Measurements from ENCODE around the gene DDB1.

The DDB1 gene

GRCh38 chr11:61336171-61336935 is 3.4 kb upstream of the DDB1 start:
- peak; percentile 45 for DNase-seq (ENCODE audit: low read depth, low spot score)

DNA sequence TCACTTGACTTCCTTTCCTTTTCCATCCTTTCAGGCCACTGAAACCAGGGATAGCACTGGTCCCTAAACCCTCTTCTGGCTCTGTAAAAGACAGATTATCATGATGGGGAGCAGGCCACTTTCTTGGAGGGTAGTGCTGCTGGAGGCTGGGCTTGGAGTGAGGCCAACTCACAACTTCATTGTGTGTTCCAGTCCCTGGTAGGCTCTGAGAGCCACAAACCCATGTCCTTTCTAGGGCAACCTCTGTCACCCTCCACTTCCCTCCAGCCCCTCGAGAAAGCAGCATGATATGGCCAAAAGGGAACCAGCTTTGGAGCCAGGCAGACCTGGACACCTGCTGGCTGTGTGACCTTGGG is 2.4 kb upstream of the DDB1 start:
- no peak for DNase-seq (ENCODE audit: low read depth, low spot score)

GRCh38 chr11:61334434-61335354 is 1.8 kb upstream of the DDB1 start:
- DNase-seq (ENCODE audit: low read depth, low spot score): no peak

GRCh38 chr11:61333550-61334433 is 887 bp upstream of the DDB1 start:
- no peak for DNase-seq (ENCODE audit: low read depth, low spot score)

GRCh38 chr11:61332281-61332796 is 566 bp downstream of the DDB1 start:
- no peak for DNase-seq (ENCODE audit: low read depth, low spot score)

GRCh38 chr11:61331651-61332050 is 1.3 kb downstream of the DDB1 start:
- DNase-seq (ENCODE audit: low read depth, low spot score): no peak

- no peak for DNase-seq (ENCODE audit: low read depth, low spot score)
Observed at GRCh38 chr11:61329871-61330270, 3.0 kb downstream of the DDB1 start.

DNA sequence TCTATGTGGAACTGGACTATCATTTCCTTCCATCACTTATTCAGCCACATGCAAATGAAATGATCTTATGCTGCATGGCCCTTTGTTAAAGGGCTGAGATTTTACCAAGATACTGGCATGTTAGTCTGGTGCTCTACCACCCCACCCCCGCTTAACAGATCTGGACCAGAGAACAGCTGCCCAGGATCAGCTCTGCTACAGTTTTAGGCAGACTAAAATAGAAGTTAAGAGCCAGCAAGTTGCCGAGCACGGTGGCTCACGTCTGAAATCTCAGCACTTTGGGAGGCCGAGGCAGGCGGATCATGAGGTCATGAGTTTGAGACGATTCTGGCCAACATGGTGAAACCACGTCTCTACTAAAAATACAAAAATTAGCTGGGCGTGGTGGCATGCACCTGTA is 4.6 kb downstream of the DDB1 start:
- DNase-seq (ENCODE audit: low read depth, low spot score): no peak

GRCh38 chr11:61327669-61328071 is 5.2 kb downstream of the DDB1 start:
- no peak for DNase-seq (ENCODE audit: low read depth, low spot score)

DNA sequence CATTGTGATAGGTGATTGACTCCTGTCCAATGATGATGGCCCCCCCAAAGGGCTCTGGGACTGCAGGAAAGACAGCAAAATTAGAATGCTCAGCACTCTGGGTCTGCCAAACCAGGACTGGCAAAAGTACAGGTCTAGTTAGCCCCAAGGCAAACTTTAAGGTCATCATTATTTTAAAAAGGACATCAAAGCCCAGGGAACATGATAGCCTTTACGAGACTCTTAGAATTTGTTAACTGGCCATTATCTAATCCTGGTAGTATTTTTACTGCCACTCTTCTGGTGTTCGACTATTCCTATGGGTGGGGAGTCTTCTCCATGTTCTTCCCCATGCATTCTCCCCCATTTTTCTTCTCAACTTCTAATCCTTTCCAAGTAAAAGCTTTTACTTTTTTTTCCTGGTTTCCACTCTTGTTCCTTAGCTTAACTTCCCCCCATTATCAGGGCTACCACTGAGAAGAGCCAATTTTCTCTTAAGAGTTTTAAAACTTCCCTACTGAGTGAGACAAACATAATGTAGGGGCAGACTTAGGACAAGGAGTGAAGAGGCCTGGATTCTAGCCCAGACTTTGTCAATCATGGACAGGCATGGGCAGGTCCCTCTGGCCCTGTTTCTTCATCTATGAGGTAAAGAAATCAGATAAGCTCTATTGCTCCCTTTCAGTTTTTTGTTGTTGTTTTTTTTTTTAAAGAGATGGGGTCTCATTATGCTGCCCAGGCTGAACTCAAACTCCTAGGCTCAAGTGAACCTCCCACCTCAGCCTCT is 7.1 kb downstream of the DDB1 start:
- no peak for DNase-seq (ENCODE audit: low read depth, low spot score)

DNA sequence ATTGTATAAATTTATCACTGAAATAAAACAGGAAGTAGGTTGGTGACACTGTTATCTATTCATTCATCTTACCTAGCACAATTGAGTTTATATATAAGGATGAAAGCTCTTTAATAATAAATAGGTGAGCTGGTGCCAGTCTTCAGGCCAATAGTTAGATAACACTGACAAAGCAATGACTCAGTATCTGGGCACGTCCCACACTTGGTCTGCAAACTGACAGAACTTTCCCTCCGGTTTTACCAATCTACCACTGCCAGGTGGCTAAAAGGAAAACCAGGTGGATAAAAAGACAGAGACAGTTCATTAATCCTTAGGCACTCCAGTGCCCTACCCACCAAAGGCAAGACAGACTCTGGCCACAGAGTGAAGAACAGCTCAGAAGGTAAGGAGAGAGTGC is 17.6 kb downstream of the DDB1 start:
- DNase-seq (ENCODE audit: low read depth, low spot score): no peak

DNA sequence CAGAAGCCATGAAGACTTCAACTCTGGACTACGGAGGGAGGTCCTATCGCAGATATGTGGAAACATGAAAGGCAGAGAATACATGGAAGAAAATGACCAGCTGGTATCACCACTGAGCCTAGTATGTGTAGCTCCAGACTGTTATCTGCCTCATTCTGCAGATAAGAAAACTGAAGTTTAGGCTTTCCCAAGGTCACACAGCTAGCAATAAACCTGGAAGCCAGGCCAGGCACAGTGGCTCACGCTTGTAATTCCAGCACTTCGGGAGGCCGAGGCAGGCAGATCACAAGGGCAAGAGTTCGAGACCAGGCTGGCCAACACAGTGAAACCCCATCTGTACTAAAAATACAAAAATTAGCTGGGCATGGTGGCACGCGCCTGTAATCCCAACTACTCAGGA is 22.2 kb downstream of the DDB1 start:
- no peak for DNase-seq (ENCODE audit: low read depth, low spot score)

GRCh38 chr11:61309739-61310138 is 23.2 kb downstream of the DDB1 start:
- DNase-seq (ENCODE audit: low read depth, low spot score): no peak

- no peak for DNase-seq (ENCODE audit: low read depth, low spot score)
Observed at GRCh38 chr11:61309141-61309540, 23.8 kb downstream of the DDB1 start.

DNA sequence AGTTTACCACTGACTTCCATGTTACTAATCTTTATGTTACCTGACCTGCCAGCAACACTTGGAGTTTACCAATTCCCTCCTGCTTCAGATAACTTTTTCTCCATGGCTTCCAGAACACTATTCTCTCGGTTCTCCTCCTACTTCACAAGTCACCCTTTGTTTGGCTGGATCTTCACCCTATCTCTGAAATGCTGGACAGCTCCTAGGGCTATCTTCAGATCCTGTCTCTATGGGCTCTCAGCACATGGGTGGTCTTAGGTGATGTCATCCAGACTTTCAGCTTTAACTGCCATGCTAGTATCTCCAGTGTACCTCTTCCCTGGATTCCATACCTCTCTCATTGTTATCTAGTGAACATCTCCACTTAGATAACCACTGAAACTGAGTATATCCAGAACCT is 25.6 kb downstream of the DDB1 start:
- no peak for DNase-seq (ENCODE audit: low read depth, low spot score)

GRCh38 chr11:61306221-61306620 is 26.7 kb downstream of the DDB1 start:
- no peak for DNase-seq (ENCODE audit: low read depth, low spot score)

DNA sequence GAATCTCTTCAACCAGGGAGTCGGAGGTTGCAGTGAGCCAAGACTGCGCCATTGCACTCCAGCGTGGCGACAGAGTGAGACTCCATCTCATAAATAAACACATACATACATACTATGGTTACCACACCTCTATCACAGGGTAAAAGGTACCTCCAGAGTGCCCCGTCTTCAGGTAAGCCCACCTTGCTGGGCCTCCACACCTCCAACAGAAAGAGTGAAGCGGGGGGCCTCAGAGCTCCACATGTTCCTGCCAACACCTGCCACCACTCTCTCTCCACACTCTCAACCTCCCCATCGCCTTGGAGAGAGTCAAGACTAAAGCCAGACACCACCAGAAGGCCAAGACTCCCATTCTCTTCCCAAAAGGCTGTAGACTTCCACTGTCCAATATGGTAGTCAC is 27.5 kb downstream of the DDB1 start:
- no peak for DNase-seq (ENCODE audit: low read depth, low spot score)

GRCh38 chr11:61303725-61304124 is 29.2 kb downstream of the DDB1 start:
- DNase-seq (ENCODE audit: low read depth, low spot score): no peak

DNA sequence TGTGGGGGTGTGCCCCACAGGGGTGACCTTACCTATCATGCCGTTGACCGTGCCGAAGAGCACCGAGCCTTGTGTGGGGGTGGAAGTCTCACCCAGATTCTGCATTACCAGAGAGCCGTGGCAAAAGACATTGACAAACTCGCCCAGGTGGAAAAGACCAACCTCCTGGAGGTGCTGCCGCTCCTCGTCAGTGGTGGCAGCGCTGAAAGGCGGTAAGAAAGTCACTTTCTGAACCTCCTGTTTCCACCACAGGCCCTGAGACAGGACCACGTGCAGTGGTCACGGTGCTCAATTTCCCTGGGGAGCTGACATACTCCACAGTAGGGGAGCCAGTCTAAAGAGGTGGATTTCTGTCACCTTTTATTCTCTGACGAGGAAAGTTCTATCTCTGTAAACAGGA is 30.4 kb downstream of the DDB1 start:
- DNase-seq (ENCODE audit: low read depth, low spot score): no peak

DNA sequence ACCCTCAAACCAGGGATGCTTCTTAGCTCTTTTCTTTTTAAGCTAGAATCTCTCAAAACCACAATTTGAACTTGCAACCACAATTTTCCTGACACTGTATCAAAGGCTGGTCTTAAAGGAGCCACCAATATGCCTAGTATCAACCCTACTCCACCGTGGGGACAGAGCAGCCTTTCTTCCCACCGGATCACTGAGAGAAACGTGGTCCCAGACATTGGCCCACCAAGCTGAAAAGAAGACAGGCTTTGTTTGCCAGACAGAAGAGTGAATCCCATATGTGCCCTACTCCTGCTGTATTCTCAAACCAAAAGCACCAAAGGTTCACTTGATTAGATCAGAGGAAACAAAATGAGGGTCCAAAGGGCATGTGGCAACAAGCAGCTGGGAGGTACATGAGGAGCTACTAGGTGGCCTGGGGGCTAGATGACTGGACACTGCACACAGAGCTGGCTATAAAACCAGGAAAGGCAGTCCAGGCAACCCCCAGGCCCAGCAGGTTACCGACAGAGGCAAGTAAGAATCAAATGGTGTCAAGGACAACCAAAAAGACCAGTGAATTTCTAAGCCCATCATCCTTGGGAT is 34.2 kb downstream of the DDB1 start:
- DNase-seq (ENCODE audit: low read depth, low spot score): no peak

DNA sequence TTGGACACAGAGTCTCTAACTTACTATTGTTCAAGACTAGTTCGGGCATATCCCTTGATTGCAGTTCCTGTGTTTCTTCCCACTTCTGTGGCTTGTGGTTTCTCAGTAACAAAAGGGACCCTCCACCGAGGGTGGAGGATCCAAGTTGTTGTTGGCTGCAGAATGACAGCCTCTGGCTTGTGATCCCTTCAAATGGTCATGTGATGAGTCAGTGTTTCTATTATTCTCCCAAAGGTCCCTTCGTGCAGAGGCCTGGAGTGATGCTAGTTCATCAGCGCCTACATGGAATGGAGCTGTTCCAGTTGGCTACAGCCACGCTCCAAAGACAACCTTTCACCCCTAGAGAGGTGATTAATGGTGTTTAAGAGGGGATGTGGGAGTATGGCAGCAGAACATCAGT is 35.2 kb downstream of the DDB1 start:
- no peak for DNase-seq (ENCODE audit: low read depth, low spot score)

Measured in iPS DF 19.7 (cell line).